Right renal pelvis (tissue), 4 donors: ENCODE results near the gene SBSN. TPM values are rescaled to one million over a fixed set of nuclear protein-coding genes. Genes with fewer than 3 reads are reported as not detected.
"Not testable (repeated sequence)": the region's sequence is repeated elsewhere in the genome, so short reads cannot be mapped to it uniquely, and the experiment has no call there.

Experiments used
- DNase-seq, 4 donors: peaks; one replicate each; pipeline ENCODE4 v3.0.0-alpha.2; 2013; ENCODE audit warnings: low read depth in 4 of 4, low spot score in 3 of 4, missing footprints in 1 of 4
- polyA plus RNA-seq, 4 donors: library from polyadenylated mRNA; unstranded; fragments of 120-200 nt; gene quantifications; one replicate each; pipeline ENCODE4 v1.2.1, GENCODE V29; 2013; ENCODE audit not compliant: insufficient read length in 4 of 4

The SBSN gene
- polyA plus RNA-seq, 4 donors, result 0.04 to 0.14 TPM; not detected in 2

GRCh38 chr19:35478794-35479677, 49.1 kb downstream of the SBSN start:
- no peak for DNase-seq

GRCh38 chr19:35476149-35476548, 52.0 kb downstream of the SBSN start:
- no peak for DNase-seq

GRCh38 chr19:35474594-35474993, 53.5 kb downstream of the SBSN start:
- DNase-seq, result not testable (repeated sequence)

GRCh38 chr19:35474104-35474503, 54.0 kb downstream of the SBSN start:
- no peak for DNase-seq

Other genes starting within 250 kb of the SBSN start
- under 1 TPM; 0.12 to 0.39 (median 0.18) TPM for gene HAMP, start 245.8 kb downstream of the SBSN start, polyA plus RNA-seq
- gene MAG, start 236.2 kb downstream of the SBSN start, polyA plus RNA-seq, result 10 to 100 TPM in 1 of 4 donors, 1 to 10 TPM in 3; 2.4 to 13.5 (median 2.8) TPM
- 10 to 100 TPM in 2 of 4 donors, 1 to 10 TPM in 2; 6.6 to 31.5 (median 9.0) TPM for gene CD22, start 199.1 kb downstream of the SBSN start, polyA plus RNA-seq
- gene FFAR1, start 180.4 kb downstream of the SBSN start, polyA plus RNA-seq, result under 1 TPM; 0.22 to 0.57 (median 0.33) TPM
- gene FFAR3, start 169.9 kb downstream of the SBSN start, polyA plus RNA-seq, result under 1 TPM in 3 of 4 donors, not detected in 1; 0.10 to 0.30 (median 0.25) TPM
- not detected for gene GPR42, start 157.2 kb downstream of the SBSN start, polyA plus RNA-seq
- under 1 TPM; 0.21 to 0.37 (median 0.33) TPM for gene FFAR2, start 80.1 kb downstream of the SBSN start, polyA plus RNA-seq
- gene KRTDAP, start 37.8 kb downstream of the SBSN start, polyA plus RNA-seq, result under 1 TPM; 0.44 to 0.87 (median 0.63) TPM
- 10 to 100 TPM; 76.2 to 91.6 (median 82.7) TPM for gene DMKN, start 14.7 kb downstream of the SBSN start, polyA plus RNA-seq
- gene GAPDHS, start 5.1 kb upstream of the SBSN start, polyA plus RNA-seq, result not detected
- gene TMEM147, start 17.3 kb upstream of the SBSN start, polyA plus RNA-seq, result 100 to 1,000 TPM in 1 of 4 donors, 10 to 100 TPM in 3; 87.8 to 113 (median 90.9) TPM
- gene ATP4A, start 35.3 kb upstream of the SBSN start, polyA plus RNA-seq, result under 1 TPM in 2 of 4 donors, not detected in 2; 0.05 to 0.10 TPM
- gene PMIS2, start 57.9 kb upstream of the SBSN start, polyA plus RNA-seq, result not detected
- gene HAUS5, start 84.4 kb upstream of the SBSN start, polyA plus RNA-seq, result 10 to 100 TPM; 26.6 to 28.5 (median 27.3) TPM
- 10 to 100 TPM; 57.9 to 94.9 (median 60.8) TPM for gene RBM42, start 100.7 kb upstream of the SBSN start, polyA plus RNA-seq
- 1 to 10 TPM; 1.6 to 3.1 (median 1.7) TPM for gene ETV2, start 113.4 kb upstream of the SBSN start, polyA plus RNA-seq
- gene COX6B1, start 120.0 kb upstream of the SBSN start, polyA plus RNA-seq, result 100 to 1,000 TPM; 306 to 370 (median 344) TPM
- gene UPK1A, start 138.2 kb upstream of the SBSN start, polyA plus RNA-seq, result 10 to 100 TPM in 3 of 4 donors, 1 to 10 TPM in 1; 1.6 to 48.7 (median 31.6) TPM
- under 1 TPM in 3 of 4 donors, not detected in 1; 0.37 to 0.51 (median 0.42) TPM for gene ZBTB32, start 176.2 kb upstream of the SBSN start, polyA plus RNA-seq
- 10 to 100 TPM; 28.1 to 36.6 (median 31.8) TPM for gene KMT2B, start 189.7 kb upstream of the SBSN start, polyA plus RNA-seq
- 1 to 10 TPM; 2.1 to 4.0 (median 2.9) TPM for gene IGFLR1, start 214.1 kb upstream of the SBSN start, polyA plus RNA-seq
- gene U2AF1L4, start 217.1 kb upstream of the SBSN start, polyA plus RNA-seq, result 10 to 100 TPM; 15.6 to 19.8 (median 17.1) TPM
- 10 to 100 TPM; 62.5 to 86.3 (median 68.7) TPM for gene PSENEN, start 217.3 kb upstream of the SBSN start, polyA plus RNA-seq
- gene LIN37, start 220.3 kb upstream of the SBSN start, polyA plus RNA-seq, result 10 to 100 TPM in 1 of 4 donors, 1 to 10 TPM in 3; 8.3 to 11.1 (median 9.4) TPM
- gene HSPB6, start 228.7 kb upstream of the SBSN start, polyA plus RNA-seq, result 10 to 100 TPM; 26.2 to 30.4 (median 27.8) TPM
- gene PROSER3, start 229.9 kb upstream of the SBSN start, polyA plus RNA-seq, result 10 to 100 TPM; 14.8 to 20.4 (median 16.5) TPM
- gene ARHGAP33, start 247.3 kb upstream of the SBSN start, polyA plus RNA-seq, result 10 to 100 TPM; 21.1 to 33.2 (median 23.7) TPM